ENCODE results near the gene BNIP3.
"Not testable (repeated sequence)": the region's sequence is repeated elsewhere in the genome, so short reads cannot be mapped to it uniquely, and the experiment has no call there.

The BNIP3 gene

GRCh38 chr10:131926743-131927595 is 54.8 kb downstream of the BNIP3 start:
- 92% methylated on average over 28 of the region's 28 CpGs for WGBS

GRCh38 chr10:131926253-131926652 is 55.5 kb downstream of the BNIP3 start:
- H3K27me3 ChIP-seq (ENCODE audit: insufficient read depth, low read length), result no peaks in the 10 kb centered on the region
- peaks cover 42% of the 10 kb centered on the region for H3K4me1 ChIP-seq (ENCODE audit: insufficient read depth, low read length)
- H3K9me3 ChIP-seq (ENCODE audit: insufficient read depth, low read depth, low read length), result 0 out of 2 replicates have a peak, but pooled peaks cover 3% of the 10 kb centered on the region
- no peak overlapping the region for H3K27ac ChIP-seq (ENCODE audit: low read depth, low read length)
- no peak overlapping the region for H3K4me3 ChIP-seq (ENCODE audit: low read length)
- no peak overlapping the region for H3K9ac ChIP-seq (ENCODE audit: low read depth, low read length)
- no peaks in the 10 kb centered on the region for H3K36me3 ChIP-seq (ENCODE audit: insufficient read depth, low read length)
- WGBS, result 95% methylated on average over 10 of the region's 10 CpGs

More at GRCh38 chr10:131926743-131927595, 54.8 kb downstream of the BNIP3 start:
- Histone ChIP-seq H3K9ac (ENCODE audit: low read depth, low read length) (no peak overlapping the region), H3K27ac (ENCODE audit: low read depth, low read length) (no peak overlapping the region), H3K36me3 (ENCODE audit: insufficient read depth, low read length) (no peaks in the 10 kb centered on the region), H3K4me1 (ENCODE audit: insufficient read depth, low read length) (peaks cover 35% of the 10 kb centered on the region), H3K27me3 (ENCODE audit: insufficient read depth, low read length) (no peaks in the 10 kb centered on the region), H3K4me3 (ENCODE audit: low read length) (no peak overlapping the region), H3K9me3 (ENCODE audit: insufficient read depth, low read depth, low read length) (0 out of 2 replicates have a peak, but pooled peaks cover 3% of the 10 kb centered on the region)

GRCh38 chr10:131925716-131926115 is 56.0 kb downstream of the BNIP3 start:
- no peaks in the 10 kb centered on the region for H3K36me3 ChIP-seq (ENCODE audit: insufficient read depth, low read length)
- H3K27ac ChIP-seq (ENCODE audit: low read depth, low read length), result no peak overlapping the region

GRCh38 chr10:131925011-131925649 is 56.6 kb downstream of the BNIP3 start:
- no peak overlapping the region for H3K9ac ChIP-seq (ENCODE audit: low read depth, low read length)

More at GRCh38 chr10:131925716-131926115, 56.0 kb downstream of the BNIP3 start:
- peaks cover 48% of the 10 kb centered on the region for H3K4me1 ChIP-seq (ENCODE audit: insufficient read depth, low read length)
- H3K4me3 ChIP-seq (ENCODE audit: low read length), result no peak overlapping the region
- WGBS, result 87% methylated on average over 9 of the region's 9 CpGs
- no peaks in the 10 kb centered on the region for H3K27me3 ChIP-seq (ENCODE audit: insufficient read depth, low read length)
- H3K9me3 ChIP-seq (ENCODE audit: insufficient read depth, low read depth, low read length), result 0 out of 2 replicates have a peak, but pooled peaks cover 3% of the 10 kb centered on the region
- no peak overlapping the region for H3K9ac ChIP-seq (ENCODE audit: low read depth, low read length)

GRCh38 chr10:131923038-131923756 is 58.5 kb downstream of the BNIP3 start:
- Histone ChIP-seq H3K9ac (ENCODE audit: low read depth, low read length) (no peak overlapping the region), H3K27ac (ENCODE audit: low read depth, low read length) (no peak overlapping the region), H3K9me3 (ENCODE audit: insufficient read depth, low read depth, low read length) (0 out of 2 replicates have a peak, but pooled peaks cover 3% of the 10 kb centered on the region), H3K27me3 (ENCODE audit: insufficient read depth, low read length) (no peaks in the 10 kb centered on the region), H3K4me3 (ENCODE audit: low read length) (no peak overlapping the region), H3K36me3 (ENCODE audit: insufficient read depth, low read length) (no peaks in the 10 kb centered on the region), H3K4me1 (ENCODE audit: insufficient read depth, low read length) (peaks cover 32% of the 10 kb centered on the region)
- WGBS, result 89% methylated on average over 11 of the region's 11 CpGs

More at GRCh38 chr10:131925011-131925649, 56.6 kb downstream of the BNIP3 start:
- Histone ChIP-seq H3K36me3 (ENCODE audit: insufficient read depth, low read length) (no peaks in the 10 kb centered on the region), H3K27ac (ENCODE audit: low read depth, low read length) (no peak overlapping the region), H3K9me3 (ENCODE audit: insufficient read depth, low read depth, low read length) (0 out of 2 replicates have a peak, but pooled peaks cover 3% of the 10 kb centered on the region), H3K4me1 (ENCODE audit: insufficient read depth, low read length) (peaks cover 45% of the 10 kb centered on the region), H3K27me3 (ENCODE audit: insufficient read depth, low read length) (no peaks in the 10 kb centered on the region), H3K4me3 (ENCODE audit: low read length) (no peak overlapping the region)

GRCh38 chr10:131921184-131921583 is 60.5 kb downstream of the BNIP3 start:
- H3K4me1 ChIP-seq (ENCODE audit: insufficient read depth, low read length), result peaks cover 20% of the 10 kb centered on the region
- 0 out of 2 replicates have a peak, but pooled peaks cover 3% of the 10 kb centered on the region for H3K9me3 ChIP-seq (ENCODE audit: insufficient read depth, low read depth, low read length)
- H3K9ac ChIP-seq (ENCODE audit: low read depth, low read length), result no peak overlapping the region
- H3K4me3 ChIP-seq (ENCODE audit: low read length), result no peak overlapping the region
- H3K36me3 ChIP-seq (ENCODE audit: insufficient read depth, low read length), result no peaks in the 10 kb centered on the region
- 70% methylated on average over 8 of the region's 8 CpGs for WGBS
- no peaks in the 10 kb centered on the region for H3K27me3 ChIP-seq (ENCODE audit: insufficient read depth, low read length)
- no peak overlapping the region for H3K27ac ChIP-seq (ENCODE audit: low read depth, low read length)

- no peak overlapping the region for H3K4me3 ChIP-seq (ENCODE audit: low read length)
- H3K27ac ChIP-seq (ENCODE audit: low read depth, low read length), result no peak overlapping the region
- H3K9ac ChIP-seq (ENCODE audit: low read depth, low read length), result no peak overlapping the region
- 96% methylated on average over 5 of the region's 5 CpGs for WGBS
- no peaks in the 10 kb centered on the region for H3K36me3 ChIP-seq (ENCODE audit: insufficient read depth, low read length)
- H3K9me3 ChIP-seq (ENCODE audit: insufficient read depth, low read depth, low read length), result 0 out of 2 replicates have a peak, but pooled peaks cover 3% of the 10 kb centered on the region
- no peaks in the 10 kb centered on the region for H3K27me3 ChIP-seq (ENCODE audit: insufficient read depth, low read length)
- peaks cover 20% of the 10 kb centered on the region for H3K4me1 ChIP-seq (ENCODE audit: insufficient read depth, low read length)
Measured at GRCh38 chr10:131920693-131921092, 61.0 kb downstream of the BNIP3 start.

- 0 out of 2 replicates have a peak, but pooled peaks cover 1% of the 10 kb centered on the region for H3K9me3 ChIP-seq (ENCODE audit: insufficient read depth, low read depth, low read length)
- no peaks in the 10 kb centered on the region for H3K36me3 ChIP-seq (ENCODE audit: insufficient read depth, low read length)
- peaks cover 20% of the 10 kb centered on the region for H3K4me1 ChIP-seq (ENCODE audit: insufficient read depth, low read length)
- WGBS, result 94% methylated on average over 11 of the region's 11 CpGs
- no peaks in the 10 kb centered on the region for H3K27me3 ChIP-seq (ENCODE audit: insufficient read depth, low read length)
- H3K27ac ChIP-seq (ENCODE audit: low read depth, low read length), result no peak overlapping the region
- no peak overlapping the region for H3K9ac ChIP-seq (ENCODE audit: low read depth, low read length)
- no peak overlapping the region for H3K4me3 ChIP-seq (ENCODE audit: low read length)
Measured at GRCh38 chr10:131920151-131920550, 61.6 kb downstream of the BNIP3 start.

- WGBS, result 92% methylated on average over 14 of the region's 14 CpGs
- H3K9ac ChIP-seq (ENCODE audit: low read depth, low read length), result not testable (repeated sequence)
- peaks cover 20% of the 10 kb centered on the region for H3K4me1 ChIP-seq (ENCODE audit: insufficient read depth, low read length)
Measured at GRCh38 chr10:131919461-131919860, 62.3 kb downstream of the BNIP3 start.

More at GRCh38 chr10:131919461-131919860, 62.3 kb downstream of the BNIP3 start:
- not testable (repeated sequence) for H3K9me3 ChIP-seq (ENCODE audit: insufficient read depth, low read depth, low read length); H3K36me3 ChIP-seq (ENCODE audit: insufficient read depth, low read length); H3K27me3 ChIP-seq (ENCODE audit: insufficient read depth, low read length); H3K27ac ChIP-seq (ENCODE audit: low read depth, low read length); H3K4me3 ChIP-seq (ENCODE audit: low read length)

Measured in HUES64 (cell line).